Measurements from ENCODE around the gene ASPN. TPM values are rescaled to one million over a fixed set of nuclear protein-coding genes. Genes with fewer than 3 reads are reported as not detected.

Gene ASPN
- total and polyA plus RNA-seq, 4 donors, result 6.4 to 11.4 (median 6.9) TPM

- no peak overlapping the region for H3K4me3 ChIP-seq (ENCODE audit: low read depth in 1 of 3, low read length in 3 of 3)
- H3K9me3 ChIP-seq (ENCODE audit: control insufficient read depth in 4 of 4, low read length in 3 of 4), result no peaks in the 10 kb centered on the region
- 92% methylated on average over 10 of the region's 10 CpGs for WGBS
- no peak overlapping the region for H3K9ac ChIP-seq (ENCODE audit: low read depth in 1 of 2, low read length in 2 of 2)
- no peaks in the 10 kb centered on the region for H3K4me1 ChIP-seq (ENCODE audit: control insufficient read depth in 4 of 4, insufficient read depth in 4 of 4, low read length in 3 of 4)
- H3K27ac ChIP-seq (ENCODE audit: low read depth in 1 of 2, low read length in 2 of 2), result no peak overlapping the region
- TF ChIP-seq TAF1 (conservative IDR thresholded peaks at IDR 0.05) (no peak), HNF4G (IDR thresholded peaks at IDR 0.05) (no peak)
- no peak for DNase-seq (ENCODE audit: low spot score)
- H3K36me3 ChIP-seq (ENCODE audit: control insufficient read depth in 4 of 4, insufficient read depth in 3 of 4, low read depth in 1 of 4, low read length in 3 of 4), result peaks cover 1 to 10% (median 9%) of the 10 kb centered on the region in 4 donors
- H3K27me3 ChIP-seq (ENCODE audit: control insufficient read depth in 4 of 4, insufficient read depth in 4 of 4, low read length in 3 of 4), result no peaks in the 10 kb centered on the region
Observed at GRCh38 chr9:92514635-92515034, 32.3 kb upstream of the ASPN start.

- no peak for DNase-seq (ENCODE audit: low spot score)
- H3K27me3 ChIP-seq (ENCODE audit: control insufficient read depth in 4 of 4, insufficient read depth in 4 of 4, low read length in 3 of 4), result no peaks in the 10 kb centered on the region
- TF ChIP-seq RXRA (IDR thresholded peaks at IDR 0.05) (no peak), HNF4G (IDR thresholded peaks at IDR 0.05) (no peak), ATF3 (IDR thresholded peaks at IDR 0.05) (no peak), ZBTB33 (IDR thresholded peaks at IDR 0.05) (no peak), JUND (IDR thresholded peaks at IDR 0.05) (no peak), MAX (IDR thresholded peaks at IDR 0.05) (no peak)
- no peaks in the 10 kb centered on the region for H3K4me1 ChIP-seq (ENCODE audit: control insufficient read depth in 4 of 4, insufficient read depth in 4 of 4, low read length in 3 of 4)
- H3K9ac ChIP-seq (ENCODE audit: low read depth in 1 of 2, low read length in 2 of 2), result no peak overlapping the region
- peaks cover 0 to 12% (median 10%) of the 10 kb centered on the region in 4 donors for H3K36me3 ChIP-seq (ENCODE audit: control insufficient read depth in 4 of 4, insufficient read depth in 3 of 4, low read depth in 1 of 4, low read length in 3 of 4)
- no peaks in the 10 kb centered on the region for H3K9me3 ChIP-seq (ENCODE audit: control insufficient read depth in 4 of 4, low read length in 3 of 4)
- no peak overlapping the region for H3K4me3 ChIP-seq (ENCODE audit: low read depth in 1 of 3, low read length in 3 of 3)
- 79% methylated on average over 3 of the region's 3 CpGs for WGBS
- H3K27ac ChIP-seq (ENCODE audit: low read depth in 1 of 2, low read length in 2 of 2), result no peak overlapping the region
Observed at GRCh38 chr9:92513349-92513748, 31.0 kb upstream of the ASPN start.

GRCh38 chr9:92512622-92513021 is 30.3 kb upstream of the ASPN start:
- no peak overlapping the region for H3K27ac ChIP-seq (ENCODE audit: low read depth in 1 of 2, low read length in 2 of 2)
- no peaks in the 10 kb centered on the region for H3K9me3 ChIP-seq (ENCODE audit: control insufficient read depth in 4 of 4, low read length in 3 of 4)
- TF ChIP-seq ZBTB33 (IDR thresholded peaks at IDR 0.05) (no peak), HNF4G (IDR thresholded peaks at IDR 0.05) (no peak), SP1 (IDR thresholded peaks at IDR 0.05) (no peak), YY1 (IDR thresholded peaks at IDR 0.05) (no peak), EGR1 (IDR thresholded peaks at IDR 0.05; ENCODE audit: low read depth in 2 of 2) (no peak), HNF4A (conservative IDR thresholded peaks at IDR 0.05) (no peak), FOXA2 (IDR thresholded peaks at IDR 0.05) (no peak)
- 73% methylated on average over 3 of the region's 3 CpGs for WGBS
- no peaks in the 10 kb centered on the region for H3K27me3 ChIP-seq (ENCODE audit: control insufficient read depth in 4 of 4, insufficient read depth in 4 of 4, low read length in 3 of 4)
- H3K36me3 ChIP-seq (ENCODE audit: control insufficient read depth in 4 of 4, insufficient read depth in 3 of 4, low read depth in 1 of 4, low read length in 3 of 4), result peaks cover 0 to 10% (median 7%) of the 10 kb centered on the region in 4 donors
- H3K4me1 ChIP-seq (ENCODE audit: control insufficient read depth in 4 of 4, insufficient read depth in 4 of 4, low read length in 3 of 4), result no peaks in the 10 kb centered on the region
- no peak overlapping the region for H3K9ac ChIP-seq (ENCODE audit: low read depth in 1 of 2, low read length in 2 of 2)
- H3K4me3 ChIP-seq (ENCODE audit: low read depth in 1 of 3, low read length in 3 of 3), result no peak overlapping the region
- no peak for DNase-seq (ENCODE audit: low spot score)

Measured in liver (tissue), 9 donors.